ENCODE results near the gene OR5AR1. TPM values are rescaled to one million over a fixed set of nuclear protein-coding genes. Genes with fewer than 3 reads are reported as not detected.

Gene OR5AR1
- total RNA-seq, 1 experiment from 2014 or later: not detected

Other genes starting within 250 kb of the OR5AR1 start
- gene OR5M3, start 190.3 kb upstream of the OR5AR1 start, total RNA-seq (2014; rRNA removed; shearing (Covaris generic)): not detected in 2 replicates
- not detected in 2 replicates for gene OR5M8, start 172.3 kb upstream of the OR5AR1 start, total RNA-seq (2014; rRNA removed; shearing (Covaris generic))
- gene OR5M11, start 120.4 kb upstream of the OR5AR1 start, total RNA-seq (2014; rRNA removed; shearing (Covaris generic)): not detected in 2 replicates
- gene OR5M10, start 86.0 kb upstream of the OR5AR1 start, total RNA-seq (2014; rRNA removed; shearing (Covaris generic)): not detected in 2 replicates
- not detected in 2 replicates for gene OR5M1, start 48.8 kb upstream of the OR5AR1 start, total RNA-seq (2014; rRNA removed; shearing (Covaris generic))
- not detected in 2 replicates for gene OR5AP2, start 21.2 kb upstream of the OR5AR1 start, total RNA-seq (2014; rRNA removed; shearing (Covaris generic))
- gene OR9G1, start 35.4 kb downstream of the OR5AR1 start, total RNA-seq (2014; rRNA removed; shearing (Covaris generic)): not detected in 2 replicates
- not detected in 2 replicates for gene OR9G4, start 85.0 kb downstream of the OR5AR1 start, total RNA-seq (2014; rRNA removed; shearing (Covaris generic))